SH-SY5Y (cell line): Measurements from ENCODE around the gene CDK8.

Experiments used
- GATA2 ChIP-seq: IDR thresholded peaks from 2 replicates; pipeline ENCODE4 v1.6.1; 2011; ENCODE audit warnings: mild to moderate bottlenecking, low read depth, low read length
- GATA3 ChIP-seq: IDR thresholded peaks from 2 replicates; pipeline ENCODE4 v1.6.1; 2011; ENCODE audit warnings: low read depth, mild to moderate bottlenecking, low read length, moderate library complexity

DNA sequence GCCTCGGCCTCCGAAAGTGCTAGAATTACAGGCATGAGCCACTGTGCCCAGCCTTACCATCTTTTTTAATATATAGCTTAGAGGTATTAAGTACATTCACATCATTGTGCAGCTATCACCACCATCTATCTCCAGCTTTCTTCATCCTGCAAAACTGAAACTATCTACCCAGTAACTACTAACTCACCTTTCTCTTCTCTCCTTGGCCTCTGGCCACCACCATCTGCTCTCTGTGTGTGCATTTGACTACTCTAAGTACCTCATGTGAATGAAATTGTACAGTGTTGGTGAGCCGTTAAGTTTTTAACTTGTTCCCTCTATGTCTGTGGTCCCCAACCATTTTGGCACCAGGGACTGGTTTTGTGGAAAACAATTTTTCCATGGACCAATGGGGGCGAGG, 56.1 kb downstream of the CDK8 start:
- TF ChIP-seq GATA2 (no peak), GATA3 (no peak)
